ENCODE data around the gene RBFOX2.

The RBFOX2 gene

GRCh38 chr22:35852076-35852475 is 176.5 kb downstream of the RBFOX2 start:
- DNase-seq: no peak

GRCh38 chr22:35850831-35851230 is 177.8 kb downstream of the RBFOX2 start:
- DNase-seq: no peak

DNA sequence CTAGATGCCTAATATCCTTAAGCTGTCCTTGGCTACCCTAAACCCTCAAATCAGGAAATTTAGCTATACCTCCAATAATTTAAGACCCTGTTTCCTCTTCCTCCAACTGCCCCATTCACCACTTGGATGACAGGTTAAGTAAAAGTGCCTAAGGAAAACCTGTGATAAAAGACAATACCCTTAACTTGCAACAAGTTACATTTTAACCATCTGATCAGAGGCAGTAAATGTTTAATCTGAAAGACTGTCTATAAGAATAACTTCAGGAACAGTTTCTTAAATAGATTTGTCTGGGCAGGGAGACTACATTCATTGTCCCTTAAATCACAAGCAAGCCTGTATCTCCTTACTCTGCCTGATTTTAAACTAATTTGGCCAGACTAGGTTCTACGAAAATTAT is 181.8 kb downstream of the RBFOX2 start:
- DNase-seq: no peak

- no peak for DNase-seq
Measured at GRCh38 chr22:35844886-35845285, 183.7 kb downstream of the RBFOX2 start.

DNA sequence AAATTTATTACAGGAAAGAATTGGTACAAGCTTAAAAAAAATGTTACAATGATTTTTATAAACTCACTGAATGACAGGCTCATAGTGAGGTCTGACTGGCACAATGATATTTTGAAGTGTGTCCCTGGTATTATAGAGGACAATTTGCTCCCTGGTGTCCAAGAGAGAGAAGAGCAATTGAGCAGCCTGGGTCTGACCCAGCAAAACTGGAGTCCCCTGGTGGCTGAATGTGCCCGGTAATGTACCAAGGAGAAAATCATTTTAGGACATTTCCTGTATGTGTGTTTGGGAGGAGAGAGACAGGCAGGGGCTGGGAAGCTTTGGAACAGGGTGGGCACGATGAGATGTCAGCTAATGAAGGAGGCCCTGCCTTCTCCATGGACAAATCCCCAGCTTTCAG is 185.7 kb downstream of the RBFOX2 start:
- no peak for DNase-seq

GRCh38 chr22:35842519-35842913 is 186.1 kb downstream of the RBFOX2 start:
- DNase-seq: no peak

DNA sequence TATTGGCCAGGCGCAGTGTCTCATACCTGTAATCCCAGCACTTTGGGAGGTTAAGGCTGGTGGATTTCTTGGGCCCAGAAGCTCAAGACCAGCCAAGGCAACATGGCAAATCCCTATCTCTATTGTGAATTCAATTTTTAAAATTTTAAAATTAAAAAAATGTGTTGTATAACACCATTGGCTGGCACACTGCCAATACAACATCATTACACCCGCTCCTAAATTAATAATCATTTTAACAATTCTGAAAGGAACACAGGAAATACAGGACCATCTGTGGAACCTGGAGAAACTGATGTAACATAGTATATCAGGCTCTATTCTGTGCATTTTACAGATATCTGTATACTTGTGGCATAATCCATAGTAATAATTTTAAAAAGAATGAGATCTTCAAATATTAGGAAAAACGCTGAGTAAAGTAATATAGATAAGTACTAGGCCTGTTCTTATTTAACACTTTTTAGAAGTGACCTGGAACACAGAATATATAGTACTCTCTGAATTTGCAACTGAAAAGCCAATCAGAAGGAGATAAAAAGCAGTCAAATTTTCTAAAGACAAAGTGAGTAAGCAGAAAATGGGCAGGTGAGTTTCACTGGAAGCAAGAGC is 186.6 kb downstream of the RBFOX2 start:
- no peak for DNase-seq

- DNase-seq: peak; percentile 54
Measured at GRCh38 chr22:35840302-35840739, 188.3 kb downstream of the RBFOX2 start.

GRCh38 chr22:35839841-35840301 is 188.8 kb downstream of the RBFOX2 start:
- DNase-seq: no peak

DNA sequence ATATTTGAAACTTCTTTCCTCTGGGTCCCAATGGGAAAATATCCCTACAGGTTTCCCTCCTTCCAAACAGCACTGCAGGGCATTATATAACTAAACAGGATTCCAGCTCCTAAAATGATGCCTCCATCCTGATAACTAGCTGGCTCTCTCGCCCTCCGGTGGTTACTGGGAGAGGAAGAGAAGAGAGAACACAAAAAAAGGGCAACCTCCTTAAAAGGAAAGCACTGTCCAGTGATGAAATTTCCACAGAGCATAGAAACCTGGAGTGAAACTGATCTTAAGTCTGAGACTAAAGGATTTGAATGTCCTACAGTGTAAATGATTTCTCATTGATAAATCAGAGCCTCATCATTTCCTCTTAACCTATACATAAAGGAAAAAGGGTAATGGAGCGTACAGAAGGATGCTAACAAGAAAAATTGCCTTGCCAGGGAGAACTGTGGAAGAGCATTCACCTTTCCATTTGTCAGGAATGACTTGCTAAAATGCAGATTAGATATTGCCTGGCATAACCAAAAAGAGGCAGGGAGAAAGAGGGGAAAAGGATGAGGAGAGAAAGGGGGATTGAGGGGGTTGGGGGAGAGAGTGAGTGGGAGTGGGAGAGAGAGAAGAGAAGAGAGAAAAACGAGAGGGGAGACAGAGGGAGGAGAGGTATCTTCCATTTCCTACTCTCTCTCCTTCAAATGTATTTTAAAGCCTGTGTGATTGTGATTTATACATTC is 189.6 kb downstream of the RBFOX2 start:
- no peak for DNase-seq

DNA sequence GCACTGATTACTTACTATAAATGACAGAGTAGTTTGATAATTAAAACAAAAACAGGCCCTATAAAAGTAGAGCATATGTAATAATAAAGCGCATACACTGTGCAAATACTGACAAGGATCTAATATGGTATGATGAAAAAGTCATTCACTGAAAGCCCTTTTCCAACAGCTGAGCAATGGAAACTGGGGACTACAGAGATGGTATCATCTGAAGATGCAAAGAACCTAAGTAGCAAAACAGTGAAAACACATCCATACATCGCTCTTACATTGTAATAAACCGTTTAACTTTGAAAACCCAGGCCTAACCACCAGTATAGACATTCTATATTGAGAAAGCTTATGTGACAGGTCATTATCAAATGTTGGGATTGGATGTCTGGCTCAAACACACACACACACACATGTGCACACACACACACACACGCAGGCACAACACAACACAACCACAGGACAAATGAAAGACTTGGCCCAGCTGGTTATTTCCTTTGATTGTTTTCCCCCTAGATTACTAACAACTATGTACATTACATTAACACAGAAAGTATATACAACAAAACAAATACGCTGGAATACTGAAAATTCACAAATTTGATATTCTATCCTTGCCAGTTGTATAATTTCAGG is 191.4 kb downstream of the RBFOX2 start:
- no peak for DNase-seq

DNA sequence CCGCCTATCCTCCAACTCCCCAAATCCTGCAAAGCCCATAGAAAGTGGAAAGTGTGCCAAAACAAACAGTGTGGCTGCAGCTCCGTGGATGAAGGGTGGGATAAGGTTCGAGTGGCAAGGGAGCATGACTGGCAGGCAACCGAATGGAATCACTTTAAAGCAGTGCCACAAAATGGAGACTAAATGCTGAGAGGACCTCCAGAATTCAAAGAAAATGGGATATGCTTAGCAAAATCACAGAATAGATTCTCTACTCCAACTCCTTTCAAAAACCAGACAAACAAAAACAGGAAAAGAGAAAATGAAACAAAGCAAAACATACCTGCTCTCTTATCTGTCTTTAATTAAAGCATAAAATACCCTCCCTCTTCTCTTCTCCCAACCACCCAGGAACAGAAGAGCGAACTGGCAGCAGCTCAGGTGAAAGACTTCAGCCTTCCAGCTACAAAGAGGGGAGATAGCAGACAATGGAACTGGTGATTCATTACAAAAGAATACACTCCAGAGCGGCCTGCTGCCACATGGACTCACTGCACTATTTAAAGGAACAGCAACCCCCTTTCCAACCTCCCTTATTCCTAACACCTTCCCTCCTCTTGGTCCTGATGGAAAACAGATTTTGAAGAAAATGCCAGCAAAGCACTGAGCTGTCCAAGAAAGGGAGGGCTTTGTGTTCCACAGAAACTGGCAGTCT is 192.5 kb downstream of the RBFOX2 start:
- no peak for DNase-seq

- no peak for DNase-seq
Measured at GRCh38 chr22:35835267-35835997, 193.2 kb downstream of the RBFOX2 start.

- no peak for DNase-seq
Measured at GRCh38 chr22:35834061-35834460, 194.6 kb downstream of the RBFOX2 start.

- no peak for DNase-seq
Measured at GRCh38 chr22:35830305-35830704, 198.3 kb downstream of the RBFOX2 start.

- DNase-seq: no peak
Measured at GRCh38 chr22:35824256-35824655, 204.4 kb downstream of the RBFOX2 start.

- no peak for DNase-seq
Measured at GRCh38 chr22:35821654-35822053, 207.0 kb downstream of the RBFOX2 start.

DNA sequence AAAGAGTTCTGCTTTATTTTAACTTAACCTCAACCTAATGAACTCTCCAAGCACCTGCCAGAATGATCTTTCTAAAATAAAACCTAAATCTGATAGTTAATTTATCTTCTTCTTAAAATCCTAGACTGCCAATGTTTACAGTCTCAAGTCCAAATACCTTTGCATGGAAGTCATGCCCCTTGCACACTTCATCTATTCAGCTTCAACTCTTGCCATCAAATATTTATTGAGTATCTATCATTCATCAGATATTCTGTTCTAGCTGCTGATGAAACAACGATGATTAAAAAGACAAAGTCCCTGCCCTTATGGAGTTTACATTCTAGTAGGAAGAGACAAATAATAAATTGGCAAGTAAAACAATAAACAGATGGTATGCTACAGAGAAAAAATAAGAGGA is 209.2 kb downstream of the RBFOX2 start:
- DNase-seq: no peak

DNA sequence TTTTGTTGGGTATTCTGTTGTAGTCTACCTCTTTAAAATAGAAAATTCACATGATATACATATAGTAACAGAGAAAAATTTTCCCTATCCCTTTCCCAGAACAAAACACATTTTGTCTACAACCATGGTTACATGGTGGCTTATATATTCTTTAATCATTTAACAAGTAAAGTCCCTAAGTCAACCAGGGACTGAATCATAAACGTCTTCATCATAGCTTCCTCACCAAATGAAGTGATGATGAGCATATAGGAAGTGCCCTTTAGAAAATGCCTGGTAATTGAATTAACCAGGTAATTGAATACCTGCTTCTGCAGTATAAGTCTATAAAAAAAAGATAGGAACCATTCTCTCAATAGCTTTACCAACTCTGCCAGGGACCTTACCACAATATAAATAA is 209.7 kb downstream of the RBFOX2 start:
- DNase-seq: no peak

DNA sequence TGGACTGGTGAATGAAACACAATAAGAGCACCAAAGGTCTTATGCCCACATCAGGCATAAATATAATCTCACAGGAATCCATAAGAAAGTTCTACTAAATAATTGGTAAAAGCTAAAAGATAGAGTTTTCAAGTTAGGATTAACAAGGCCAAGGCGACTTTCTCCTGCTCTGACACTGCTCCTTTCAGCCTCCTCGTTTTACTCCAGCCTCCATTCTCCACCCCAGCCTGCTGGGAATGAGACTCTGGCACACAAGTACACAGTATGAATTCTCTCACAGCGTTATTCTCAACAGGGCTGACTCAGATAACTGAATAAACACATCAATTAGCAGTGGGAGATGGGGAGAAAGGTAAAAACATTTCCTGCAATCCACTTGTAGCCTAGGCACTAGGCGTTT is 216.0 kb downstream of the RBFOX2 start:
- no peak for DNase-seq

DNA sequence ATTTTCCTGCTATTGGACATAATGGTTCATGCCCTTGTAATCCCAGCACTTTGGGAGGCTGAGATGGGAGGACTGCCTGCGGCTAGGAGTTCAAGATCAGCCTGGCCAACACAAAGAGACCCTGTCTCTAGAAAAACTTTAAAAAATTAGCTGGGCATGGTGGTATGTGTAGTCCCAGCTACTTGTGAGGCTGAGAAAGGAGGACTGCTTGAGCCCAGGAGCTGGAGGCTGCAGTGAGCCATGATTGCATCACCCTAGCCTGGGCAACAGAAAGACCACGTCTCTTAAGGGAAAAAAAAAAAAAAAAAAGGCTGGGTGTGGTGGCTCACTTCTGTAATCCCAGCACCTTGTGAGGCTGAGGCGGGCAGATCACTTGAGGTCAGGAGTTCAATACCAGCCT is 217.0 kb downstream of the RBFOX2 start:
- no peak for DNase-seq

DNA sequence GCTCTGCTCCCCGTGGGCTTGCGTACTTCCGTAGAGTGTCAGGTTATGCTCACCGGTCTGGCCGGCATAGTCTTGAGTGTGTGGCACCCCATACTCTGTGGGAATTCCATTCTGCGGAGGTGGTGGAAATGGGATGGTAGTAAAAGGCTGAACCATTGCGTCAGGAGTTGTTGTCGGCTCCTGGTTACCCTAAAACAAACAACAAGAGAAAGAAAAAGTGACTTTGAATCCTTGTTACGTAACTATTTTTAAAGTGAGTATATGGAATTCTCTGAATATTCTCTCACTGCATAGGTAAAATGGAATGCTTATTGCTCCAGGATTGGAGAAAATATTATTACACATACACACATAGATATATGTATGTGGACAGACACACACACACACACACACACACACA is 218.8 kb downstream of the RBFOX2 start:
- DNase-seq: no peak

GRCh38 chr22:35808377-35808776 is 220.2 kb downstream of the RBFOX2 start:
- DNase-seq: no peak

Measured in NCI-H1417 treated with DMSO at 0.1 percent for 48 hours (cell line).